GM04503 (cell line): ENCODE measurements around the gene HMGB4.

Experiments used
- DNase-seq: peaks from one replicate; pipeline ENCODE4 v3.0.0-alpha.2; 2012; ENCODE audit warnings: low read depth

Gene HMGB4

DNA sequence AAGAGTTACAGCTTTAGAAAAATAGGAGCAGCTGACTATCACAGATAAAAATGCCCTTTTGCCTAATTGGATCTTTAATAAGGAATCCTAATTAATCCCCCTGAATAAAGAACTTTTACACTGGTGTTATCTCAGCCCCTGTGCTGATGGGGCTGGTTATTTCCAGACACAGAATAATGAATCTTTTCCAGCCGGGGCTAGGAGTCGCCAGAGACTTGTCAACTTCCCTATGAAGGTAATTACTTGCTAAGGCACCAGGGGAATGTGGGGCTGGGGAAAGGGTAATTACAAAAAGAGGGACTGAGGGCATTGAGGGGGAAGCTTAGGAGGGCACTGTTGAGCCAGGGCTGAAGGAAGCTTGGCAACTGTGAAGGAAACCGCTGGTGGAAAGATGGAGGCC lies 34.5 kb downstream of the HMGB4 start:
- no peak for DNase-seq

DNA sequence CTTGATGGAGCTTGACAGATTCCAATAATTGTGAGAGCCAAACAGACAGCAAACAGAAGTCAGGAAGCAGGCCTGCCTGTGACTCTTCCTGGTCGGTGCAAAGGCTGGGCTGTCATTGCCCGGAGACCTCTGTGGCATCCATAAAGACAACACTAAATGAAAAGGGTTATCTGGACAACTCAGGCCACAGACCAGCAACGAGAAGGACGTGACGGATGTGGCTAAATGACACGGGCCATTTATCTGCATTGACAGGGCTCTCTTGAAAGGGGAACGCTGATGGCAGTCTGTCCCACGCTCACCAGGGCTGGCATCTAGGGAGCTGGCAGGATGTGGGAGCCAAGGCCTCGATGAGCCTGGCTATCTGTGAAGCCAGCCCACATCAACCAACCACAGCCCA lies 35.0 kb downstream of the HMGB4 start:
- no peak for DNase-seq

DNA sequence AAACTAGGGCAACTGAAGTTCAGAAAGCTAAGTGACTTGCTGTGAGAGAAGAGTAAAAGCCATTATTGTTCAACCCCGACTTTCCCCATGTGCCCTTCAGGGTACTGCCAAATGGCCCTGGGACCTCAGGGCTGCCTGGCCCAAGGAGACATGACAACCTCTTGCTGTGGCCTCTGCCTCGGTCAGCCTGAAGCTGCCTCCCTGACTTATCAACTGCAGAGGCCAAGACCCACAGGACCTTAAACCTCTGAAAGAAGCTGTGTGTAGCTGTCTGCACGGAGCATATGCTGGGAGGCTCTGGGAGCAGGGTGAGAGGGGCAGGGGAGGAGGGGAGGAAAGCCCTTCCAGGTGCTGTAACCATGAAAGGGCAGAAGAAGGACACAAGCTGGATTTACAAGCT lies 35.9 kb downstream of the HMGB4 start:
- DNase-seq: no peak

DNA sequence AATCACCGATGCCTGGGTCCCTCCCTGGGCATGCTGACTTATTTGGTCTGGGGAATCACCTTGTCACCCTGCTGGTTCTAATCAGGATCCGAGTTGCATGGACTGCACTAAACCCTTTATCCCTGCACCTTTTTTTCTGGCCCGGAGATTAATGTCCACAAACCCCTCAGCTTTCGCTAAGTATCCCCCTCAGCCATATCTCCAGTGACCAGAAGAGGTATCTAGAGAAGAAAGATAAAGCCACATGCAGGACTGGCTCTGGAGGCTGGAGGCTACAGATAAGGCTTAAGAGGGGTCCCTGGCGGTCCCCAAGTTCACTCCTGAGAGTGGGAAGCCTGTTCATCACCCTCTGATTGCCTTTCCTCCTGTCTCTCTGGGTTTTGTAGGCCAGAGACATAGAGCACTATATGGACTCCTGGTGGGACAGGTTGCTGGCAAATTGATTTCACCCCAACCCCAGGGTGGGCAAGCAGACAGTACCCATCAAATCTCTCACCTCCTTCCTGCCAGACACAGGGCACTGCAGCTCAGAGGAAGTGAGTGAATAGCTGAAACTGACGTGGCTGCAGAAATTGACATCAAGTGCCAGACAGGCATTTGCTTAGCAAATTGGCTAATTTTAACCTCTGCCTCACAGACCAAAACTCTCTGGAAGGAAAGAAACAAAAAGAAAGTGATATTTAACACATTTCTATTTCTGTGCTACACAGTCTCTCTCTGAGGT lies 38.8 kb downstream of the HMGB4 start:
- no peak for DNase-seq

DNA sequence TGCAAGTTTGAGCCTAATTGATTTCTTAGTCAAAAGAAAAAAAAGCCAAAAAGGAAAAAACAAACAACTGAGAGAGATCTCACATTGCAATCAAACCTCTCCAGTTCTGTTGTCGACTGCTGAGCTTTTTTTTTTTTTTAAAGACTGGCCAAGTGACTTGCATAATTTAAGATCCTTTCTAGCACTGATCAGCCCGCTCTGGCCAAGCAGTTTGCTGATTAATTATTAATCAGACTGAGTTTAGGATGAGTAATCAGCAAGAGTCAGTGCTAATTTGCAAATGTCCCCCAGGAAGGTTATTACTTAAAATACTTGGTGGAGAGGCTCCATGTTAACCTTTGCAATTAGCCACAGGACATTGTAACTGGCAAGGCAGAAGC lies 39.3 kb downstream of the HMGB4 start:
- DNase-seq: no peak

DNA sequence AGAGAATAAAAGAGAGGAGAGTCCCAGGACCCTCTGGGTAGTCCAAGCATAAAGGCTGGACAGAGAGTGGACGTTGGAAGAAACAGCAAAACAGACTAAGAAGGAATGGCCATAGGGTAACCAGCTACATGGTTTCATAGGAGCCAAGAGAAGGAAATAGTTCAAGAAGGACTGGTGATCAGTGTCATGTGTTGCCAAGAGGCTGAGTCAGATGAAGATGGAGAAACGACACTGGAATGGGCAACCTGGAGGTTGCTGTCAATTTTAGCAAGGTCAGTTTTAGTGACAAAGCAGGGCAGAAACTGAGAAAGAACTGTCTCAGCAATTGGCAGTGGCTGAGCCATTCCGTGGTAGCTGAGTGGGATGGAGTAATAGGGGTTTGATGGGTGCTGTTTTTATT lies 41.4 kb downstream of the HMGB4 start:
- no peak for DNase-seq

DNA sequence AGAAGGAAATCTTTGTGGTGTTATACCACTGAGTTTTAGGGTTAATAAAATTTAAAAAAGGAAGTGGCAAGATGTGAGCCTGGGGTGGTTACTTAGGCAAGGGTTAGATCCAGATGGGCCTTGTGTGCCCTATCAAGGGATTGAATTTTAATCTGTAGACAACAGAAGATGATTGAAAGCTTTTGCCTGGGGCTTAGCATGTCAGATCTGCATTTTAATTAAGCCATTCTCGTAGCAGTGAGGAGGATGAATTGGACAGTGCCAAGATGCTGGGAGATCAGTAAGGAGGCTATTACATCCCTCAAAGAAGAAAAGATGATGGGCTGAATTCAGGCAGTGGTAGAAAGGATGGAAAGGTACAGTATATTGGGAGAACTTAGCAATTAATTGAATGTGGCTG lies 42.3 kb downstream of the HMGB4 start:
- DNase-seq: no peak

DNA sequence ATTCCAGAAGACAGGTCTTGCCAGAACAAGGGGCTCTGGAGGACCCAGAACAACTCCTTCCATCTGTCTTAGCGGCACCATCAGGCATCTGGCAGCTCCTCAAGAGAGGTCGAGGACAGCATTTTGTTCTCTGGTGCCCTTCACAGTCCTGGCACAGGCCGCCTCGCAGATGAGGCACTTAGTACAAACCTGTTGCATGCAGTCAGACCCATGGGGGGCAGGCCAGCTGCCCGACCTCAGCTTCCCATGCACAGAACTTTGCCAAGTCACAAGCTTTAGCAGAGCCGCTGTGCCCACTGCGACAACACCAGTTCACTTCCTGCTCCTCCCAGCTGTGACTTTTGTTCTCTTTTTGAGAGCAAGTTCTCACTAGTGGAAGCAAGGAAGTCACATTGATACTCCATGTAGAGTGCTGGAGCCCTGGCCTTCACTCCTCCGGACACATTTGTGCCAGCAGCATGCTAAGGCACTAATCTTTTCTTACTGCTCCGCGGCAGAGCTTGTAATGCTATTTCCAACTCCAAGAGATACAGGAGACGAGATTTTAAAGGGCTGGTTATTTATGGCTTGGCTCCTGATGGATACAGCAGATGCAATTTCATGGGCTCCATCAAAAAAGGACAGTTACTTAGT lies 44.6 kb downstream of the HMGB4 start:
- no peak for DNase-seq
